Activated T-helper 17 cell treated with anti-CD3 and anti-CD28 coated beads, Interleukin-2, amount 50 U/mL, for 72 hours (primary cell): ENCODE measurements around the gene YIPF1. TPM values are rescaled to one million over a fixed set of nuclear protein-coding genes. Genes with fewer than 3 reads are reported as not detected.
"Not testable (repeated sequence)": the region's sequence is repeated elsewhere in the genome, so short reads cannot be mapped to it uniquely, and the experiment has no call there.

Experiments
- ATAC-seq: fragments of 150-1000 bp; cut with Tn5 transposase; replicated peaks from 2 replicates; pipeline ENCODE4 v1.10.0; 2021; ENCODE audit warnings: mild to moderate bottlenecking, moderate library complexity
- H3K27ac Mint-ChIP-seq: one replicate; pipeline ENCODE4 v1.8.0; 2022; ENCODE audit warnings: mixed read lengths
- H3K27me3 Mint-ChIP-seq: one replicate; pipeline ENCODE4 v1.8.0; 2022; ENCODE audit warnings: mixed read lengths
- H3K36me3 Mint-ChIP-seq: one replicate; pipeline ENCODE4 v1.8.0; 2022; ENCODE audit warnings: low read depth, mild to moderate bottlenecking, mixed read lengths
- H3K4me1 Mint-ChIP-seq: one replicate; pipeline ENCODE4 v1.8.0; 2022; ENCODE audit warnings: mixed read lengths
- H3K4me3 Mint-ChIP-seq: one replicate; pipeline ENCODE4 v1.8.0; 2022; ENCODE audit warnings: mild to moderate bottlenecking, mixed read lengths
- H3K9me3 Mint-ChIP-seq: one replicate; pipeline ENCODE4 v1.8.0; 2022; ENCODE audit warnings: mixed read lengths
- total RNA-seq, 2 donors: library from RNA; stranded (reverse); gene quantifications; one replicate each; pipeline ENCODE4 v1.2.3, GENCODE V29; 2022

YIPF1 gene
- total RNA-seq, 2 donors from 2014 or later: 13.7 to 14.8 TPM

DNA sequence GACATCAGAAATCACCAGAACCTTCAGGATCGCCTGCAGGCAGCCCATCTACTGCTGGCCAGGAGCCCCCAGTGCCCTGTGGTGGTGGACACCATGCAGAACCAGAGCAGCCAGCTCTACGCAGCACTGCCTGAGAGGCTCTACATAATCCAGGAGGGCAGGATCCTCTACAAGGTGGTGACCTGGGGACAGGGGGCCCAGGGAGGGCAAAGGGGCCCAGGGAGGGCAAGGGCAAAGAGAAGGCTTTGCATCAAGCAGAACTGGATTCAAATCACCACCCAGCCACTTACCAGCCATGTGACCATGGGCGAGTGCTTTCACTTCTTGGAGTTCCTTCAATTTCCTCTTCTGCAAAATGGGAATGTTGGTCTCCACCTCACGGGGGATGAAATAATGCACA lies 16.5 kb upstream of the YIPF1 start:
- H3K27me3 Mint-ChIP-seq: no peaks in the 10 kb centered on the region
- no peaks in the 10 kb centered on the region for H3K9me3 Mint-ChIP-seq
- H3K4me1 Mint-ChIP-seq: no peaks in the 10 kb centered on the region
- no peak overlapping the region for H3K4me3 Mint-ChIP-seq
- H3K27ac Mint-ChIP-seq: no peak overlapping the region
- ATAC-seq: no peak
- no peaks in the 10 kb centered on the region for H3K36me3 Mint-ChIP-seq

DNA sequence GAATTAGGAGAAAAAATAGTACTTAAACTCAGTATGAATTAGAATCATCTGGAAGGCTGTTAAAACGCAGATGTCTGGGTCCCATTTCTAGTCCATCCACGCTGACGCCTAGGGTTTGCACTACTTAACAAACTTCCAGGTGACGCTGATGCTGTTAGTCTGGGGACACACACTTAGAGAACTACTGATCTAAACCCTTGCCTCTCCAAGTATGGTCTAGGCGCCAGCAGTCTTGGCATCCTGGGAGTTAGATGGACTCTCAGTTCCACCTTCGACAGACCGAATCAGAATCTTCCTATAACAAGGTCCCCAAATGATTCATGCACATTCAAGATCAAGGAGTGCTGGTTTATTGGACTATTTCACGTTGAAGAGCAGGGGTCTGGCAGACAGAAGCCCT lies 15.9 kb upstream of the YIPF1 start:
- Mint-ChIP-seq H3K36me3 (no peaks in the 10 kb centered on the region), H3K4me3 (no peak overlapping the region), H3K27ac (no peak overlapping the region), H3K27me3 (no peaks in the 10 kb centered on the region), H3K4me1 (no peaks in the 10 kb centered on the region), H3K9me3 (no peaks in the 10 kb centered on the region)
- no peak for ATAC-seq

DNA sequence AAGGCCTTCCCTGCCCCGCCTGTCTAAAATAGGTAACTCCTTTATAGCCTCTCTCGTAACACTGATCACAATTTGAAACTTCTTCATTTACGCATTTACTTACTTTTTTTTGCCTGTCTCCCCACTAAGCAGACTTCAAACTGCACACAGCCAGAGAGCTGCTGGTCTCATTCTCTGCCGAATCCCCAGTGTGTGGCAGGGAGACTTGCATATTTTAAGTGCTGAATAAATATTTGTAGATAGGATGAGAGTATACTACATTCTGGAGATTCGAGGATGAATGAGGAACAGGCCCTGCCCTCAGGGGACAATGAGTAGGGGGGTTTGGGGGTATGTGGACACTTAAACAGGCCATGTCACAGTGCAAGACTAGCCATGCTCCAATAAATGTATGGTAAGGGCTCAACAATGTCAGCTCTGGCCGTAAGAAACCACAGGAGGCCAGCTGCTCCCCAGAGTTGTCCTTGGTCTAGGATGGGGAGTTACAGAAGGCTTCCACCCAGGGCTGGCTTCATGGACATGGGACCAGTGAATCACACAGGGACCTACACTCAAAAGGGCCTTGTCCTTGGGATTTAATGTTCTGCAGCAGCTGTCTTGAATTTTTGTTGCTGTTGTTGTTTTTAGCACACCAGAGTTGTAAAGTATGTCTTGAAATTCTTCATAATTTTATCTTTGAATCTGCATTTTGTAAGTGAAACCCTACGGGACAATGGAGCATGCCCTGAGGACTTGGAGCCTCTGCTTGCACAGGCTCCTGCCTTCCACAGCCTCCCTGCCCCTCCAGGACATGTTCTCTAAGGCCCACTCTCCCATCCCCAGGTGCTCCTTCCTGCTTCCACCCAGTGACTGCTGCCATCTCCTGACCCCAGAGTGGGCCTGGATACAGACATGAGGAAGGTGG lies 12.9 kb upstream of the YIPF1 start:
- ATAC-seq: no peak
- Mint-ChIP-seq H3K4me1 (no peaks in the 10 kb centered on the region), H3K27me3 (no peaks in the 10 kb centered on the region), H3K27ac (no peak overlapping the region), H3K9me3 (no peaks in the 10 kb centered on the region), H3K4me3 (no peak overlapping the region), H3K36me3 (no peaks in the 10 kb centered on the region)

- no peak overlapping the region for H3K4me3 Mint-ChIP-seq
- ATAC-seq: no peak
These were observed 10.1 kb upstream of the YIPF1 start for GRCh38 chr1:53899708-53900107.

GRCh38 chr1:53899206-53899628 lies 9.6 kb upstream of the YIPF1 start:
- Mint-ChIP-seq H3K27me3 (no peaks in the 10 kb centered on the region), H3K4me1 (no peaks in the 10 kb centered on the region), H3K27ac (no peak overlapping the region), H3K4me3 (no peak overlapping the region), H3K9me3 (no peaks in the 10 kb centered on the region), H3K36me3 (no peaks in the 10 kb centered on the region)
- ATAC-seq: no peak

More at GRCh38 chr1:53899708-53900107, 10.1 kb upstream of the YIPF1 start:
- Mint-ChIP-seq H3K27ac (no peak overlapping the region), H3K4me1 (no peaks in the 10 kb centered on the region), H3K27me3 (no peaks in the 10 kb centered on the region), H3K36me3 (no peaks in the 10 kb centered on the region), H3K9me3 (no peaks in the 10 kb centered on the region)

- no peaks in the 10 kb centered on the region for H3K36me3 Mint-ChIP-seq
- no peak for ATAC-seq
- H3K27me3 Mint-ChIP-seq: no peaks in the 10 kb centered on the region
- no peak overlapping the region for H3K4me3 Mint-ChIP-seq
- H3K27ac Mint-ChIP-seq: no peak overlapping the region
- no peaks in the 10 kb centered on the region for H3K4me1 Mint-ChIP-seq
- H3K9me3 Mint-ChIP-seq: no peaks in the 10 kb centered on the region
These were observed 7.1 kb upstream of the YIPF1 start for GRCh38 chr1:53896635-53897229.

GRCh38 chr1:53895421-53895820 lies 5.8 kb upstream of the YIPF1 start:
- Mint-ChIP-seq H3K27ac (no peak overlapping the region), H3K36me3 (no peaks in the 10 kb centered on the region), H3K4me3 (no peak overlapping the region), H3K9me3 (no peaks in the 10 kb centered on the region), H3K4me1 (peaks cover 7% of the 10 kb centered on the region), H3K27me3 (no peaks in the 10 kb centered on the region)
- ATAC-seq: no peak

- Mint-ChIP-seq H3K9me3 (no peaks in the 10 kb centered on the region), H3K4me1 (peaks cover 12% of the 10 kb centered on the region), H3K4me3 (no peak overlapping the region), H3K27ac (no peak overlapping the region), H3K27me3 (no peaks in the 10 kb centered on the region), H3K36me3 (no peaks in the 10 kb centered on the region)
- no peak for ATAC-seq
These were observed 5.0 kb upstream of the YIPF1 start for GRCh38 chr1:53894644-53895043.

GRCh38 chr1:53893999-53894636 lies 4.5 kb upstream of the YIPF1 start, which contains the start of gene DIO1:
Gene DIO1 (plus strand): TSS chr1:53894187. CDS start chr1:53894211, 24 bp downstream.
- Mint-ChIP-seq H3K36me3 (no peaks in the 10 kb centered on the region), H3K4me3 (no peak within 1 kb of the TSS), H3K4me1 (peaks cover 12% of the 10 kb centered on the region), H3K27ac (no peak within 1 kb of the TSS), H3K27me3 (no peaks in the 10 kb centered on the region), H3K9me3 (no peaks in the 10 kb centered on the region)
- no peak for ATAC-seq

DNA sequence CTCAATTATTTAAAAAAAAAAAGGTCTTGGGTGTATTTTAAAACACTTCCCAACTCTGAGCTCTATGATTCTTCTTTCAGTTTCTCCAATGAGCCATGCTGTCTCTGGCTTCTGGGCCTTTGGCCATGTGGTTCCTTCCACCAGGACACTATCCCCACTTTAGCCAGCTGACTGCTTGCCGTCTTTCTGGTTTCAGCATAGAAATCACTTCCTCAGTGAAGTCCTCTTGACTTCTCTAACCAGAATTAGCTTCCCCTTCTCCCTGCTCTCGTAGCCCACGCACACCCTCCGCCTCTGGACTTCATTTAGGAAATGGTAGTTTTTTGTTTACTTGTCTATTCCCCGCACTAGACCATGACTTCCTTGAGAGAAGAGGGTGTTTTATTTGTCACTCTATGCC lies 3.3 kb upstream of the YIPF1 start:
- Mint-ChIP-seq H3K36me3 (no peaks in the 10 kb centered on the region), H3K4me1 (peaks cover 16% of the 10 kb centered on the region), H3K4me3 (no peak overlapping the region), H3K27ac (no peak overlapping the region), H3K27me3 (no peaks in the 10 kb centered on the region), H3K9me3 (no peaks in the 10 kb centered on the region)
- ATAC-seq: no peak

- peaks cover 16% of the 10 kb centered on the region for H3K4me1 Mint-ChIP-seq
- ATAC-seq: no peak
- no peak overlapping the region for H3K27ac Mint-ChIP-seq
- H3K27me3 Mint-ChIP-seq: no peaks in the 10 kb centered on the region
- H3K4me3 Mint-ChIP-seq: no peak overlapping the region
- peaks cover 11% of the 10 kb centered on the region for H3K36me3 Mint-ChIP-seq
- H3K9me3 Mint-ChIP-seq: no peaks in the 10 kb centered on the region
These were observed 2.1 kb upstream of the YIPF1 start for GRCh38 chr1:53891678-53892077.

- no peaks in the 10 kb centered on the region for H3K9me3 Mint-ChIP-seq
- no peak for ATAC-seq
- no peak overlapping the region for H3K27ac Mint-ChIP-seq
- H3K4me1 Mint-ChIP-seq: peaks cover 16% of the 10 kb centered on the region
- no peaks in the 10 kb centered on the region for H3K27me3 Mint-ChIP-seq
- peak overlapping the region; percentile 95 for H3K4me3 Mint-ChIP-seq
- H3K36me3 Mint-ChIP-seq: peaks cover 17% of the 10 kb centered on the region
These were observed 1.4 kb upstream of the YIPF1 start for GRCh38 chr1:53891018-53891417.

DNA sequence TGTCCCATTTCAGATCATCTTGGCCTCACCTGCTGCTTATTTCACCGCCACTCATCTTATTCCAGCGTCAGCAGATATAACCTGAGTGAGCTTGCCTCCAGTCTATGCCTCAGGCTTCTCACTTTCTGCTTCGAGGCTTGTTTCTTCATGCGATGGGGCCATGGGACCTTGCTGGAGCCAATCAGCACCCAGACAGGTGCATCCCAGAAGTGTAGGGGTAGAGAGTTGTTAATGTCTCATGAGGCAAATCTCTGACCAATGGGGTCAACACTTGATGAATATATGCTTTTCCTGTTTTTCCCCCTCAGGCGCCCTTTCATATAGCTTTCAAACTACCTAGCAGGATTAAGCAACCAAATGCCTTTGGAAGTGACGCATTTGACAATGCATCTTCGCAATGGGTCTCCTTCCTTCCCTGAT lies 935 bp upstream of the YIPF1 start:
- ATAC-seq: peak; percentile 21
- Mint-ChIP-seq H3K4me1 (peaks cover 16% of the 10 kb centered on the region), H3K9me3 (no peaks in the 10 kb centered on the region), H3K4me3 (peak overlapping the region; percentile 95), H3K27me3 (no peaks in the 10 kb centered on the region), H3K36me3 (peaks cover 22% of the 10 kb centered on the region), H3K27ac (peak overlapping the region; percentile 96)

GRCh38 chr1:53888681-53889080 lies 916 bp downstream of the YIPF1 start:
- no peak for ATAC-seq
- Mint-ChIP-seq H3K4me1 (peaks cover 16% of the 10 kb centered on the region), H3K4me3 (peak overlapping the region; percentile 95), H3K27ac (peak overlapping the region; percentile 96), H3K9me3 (no peaks in the 10 kb centered on the region), H3K36me3 (peaks cover 37% of the 10 kb centered on the region), H3K27me3 (no peaks in the 10 kb centered on the region)

- not testable (repeated sequence) for ATAC-seq, H3K27me3 Mint-ChIP-seq, H3K27ac Mint-ChIP-seq, H3K4me3 Mint-ChIP-seq, H3K4me1 Mint-ChIP-seq, H3K9me3 Mint-ChIP-seq
- peaks cover 82% of the 10 kb centered on the region for H3K36me3 Mint-ChIP-seq
These were observed 6.0 kb downstream of the YIPF1 start for GRCh38 chr1:53883600-53883999.
